Measurements from ENCODE around the gene RGP1.

DNA sequence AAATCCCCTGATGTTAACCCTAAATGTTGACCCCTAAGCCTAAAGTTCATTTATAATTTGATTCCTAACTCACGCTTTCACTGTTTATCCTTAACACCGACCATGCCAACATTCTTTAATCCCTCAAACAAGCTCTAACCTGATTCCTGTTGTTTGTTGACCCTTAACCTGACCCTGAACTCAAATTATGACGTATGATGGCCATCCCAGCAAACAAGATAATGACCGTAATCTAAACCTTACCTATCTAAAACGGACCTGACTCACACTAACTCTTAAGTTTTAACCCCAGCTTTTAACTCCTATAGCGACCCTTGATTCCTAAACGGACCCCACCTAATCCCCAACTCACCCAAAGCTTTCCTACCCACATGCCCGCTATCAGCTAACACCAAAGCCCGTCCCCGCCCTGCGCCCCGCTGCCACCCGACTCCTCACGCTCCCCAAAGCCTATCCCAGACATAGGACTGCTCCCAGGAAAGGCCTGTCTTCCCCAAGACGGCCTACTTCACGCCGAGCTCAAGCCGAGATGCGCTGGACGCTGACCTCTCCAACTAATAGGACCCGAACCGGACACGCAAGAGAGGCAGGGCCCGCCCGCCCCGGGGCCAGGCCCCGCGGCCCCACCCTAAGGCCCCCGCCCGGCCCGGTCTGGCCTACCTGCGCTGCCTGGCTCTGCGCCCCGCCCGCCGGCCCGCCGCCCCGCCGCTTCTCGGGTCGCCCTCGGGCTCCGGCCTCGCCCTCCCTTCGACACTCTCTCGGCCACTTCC, 17.5 kb upstream of the RGP1 start:
- no peak for TF ChIP-seq TCF7 (IDR thresholded peaks at IDR 0.05; ENCODE audit: borderline replicate concordance)
- TF ChIP-seq JUN (IDR thresholded peaks at IDR 0.05; ENCODE audit: borderline replicate concordance, low read depth, low read length), result no peak
- TF ChIP-seq JUN (CRISPR knock-in tag; IDR thresholded peaks at IDR 0.05; ENCODE audit: borderline replicate concordance), result no peak
- TF ChIP-seq, protein P1, sequence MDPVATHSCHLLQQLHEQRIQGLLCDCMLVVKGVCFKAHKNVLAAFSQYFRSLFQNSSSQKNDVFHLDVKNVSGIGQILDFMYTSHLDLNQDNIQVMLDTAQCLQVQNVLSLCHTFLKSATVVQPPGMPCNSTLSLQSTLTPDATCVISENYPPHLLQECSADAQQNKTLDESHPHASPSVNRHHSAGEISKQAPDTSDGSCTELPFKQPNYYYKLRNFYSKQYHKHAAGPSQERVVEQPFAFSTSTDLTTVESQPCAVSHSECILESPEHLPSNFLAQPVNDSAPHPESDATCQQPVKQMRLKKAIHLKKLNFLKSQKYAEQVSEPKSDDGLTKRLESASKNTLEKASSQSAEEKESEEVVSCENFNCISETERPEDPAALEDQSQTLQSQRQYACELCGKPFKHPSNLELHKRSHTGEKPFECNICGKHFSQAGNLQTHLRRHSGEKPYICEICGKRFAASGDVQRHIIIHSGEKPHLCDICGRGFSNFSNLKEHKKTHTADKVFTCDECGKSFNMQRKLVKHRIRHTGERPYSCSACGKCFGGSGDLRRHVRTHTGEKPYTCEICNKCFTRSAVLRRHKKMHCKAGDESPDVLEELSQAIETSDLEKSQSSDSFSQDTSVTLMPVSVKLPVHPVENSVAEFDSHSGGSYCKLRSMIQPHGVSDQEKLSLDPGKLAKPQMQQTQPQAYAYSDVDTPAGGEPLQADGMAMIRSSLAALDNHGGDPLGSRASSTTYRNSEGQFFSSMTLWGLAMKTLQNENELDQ (CRISPR knock-in tag; IDR thresholded peaks at IDR 0.05; ENCODE audit: borderline replicate concordance), result no peak
- TF ChIP-seq, protein P2, sequence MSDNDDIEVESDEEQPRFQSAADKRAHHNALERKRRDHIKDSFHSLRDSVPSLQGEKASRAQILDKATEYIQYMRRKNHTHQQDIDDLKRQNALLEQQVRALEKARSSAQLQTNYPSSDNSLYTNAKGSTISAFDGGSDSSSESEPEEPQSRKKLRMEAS (CRISPR knock-in tag; IDR thresholded peaks at IDR 0.05), result no peak
- TF ChIP-seq, protein P3, sequence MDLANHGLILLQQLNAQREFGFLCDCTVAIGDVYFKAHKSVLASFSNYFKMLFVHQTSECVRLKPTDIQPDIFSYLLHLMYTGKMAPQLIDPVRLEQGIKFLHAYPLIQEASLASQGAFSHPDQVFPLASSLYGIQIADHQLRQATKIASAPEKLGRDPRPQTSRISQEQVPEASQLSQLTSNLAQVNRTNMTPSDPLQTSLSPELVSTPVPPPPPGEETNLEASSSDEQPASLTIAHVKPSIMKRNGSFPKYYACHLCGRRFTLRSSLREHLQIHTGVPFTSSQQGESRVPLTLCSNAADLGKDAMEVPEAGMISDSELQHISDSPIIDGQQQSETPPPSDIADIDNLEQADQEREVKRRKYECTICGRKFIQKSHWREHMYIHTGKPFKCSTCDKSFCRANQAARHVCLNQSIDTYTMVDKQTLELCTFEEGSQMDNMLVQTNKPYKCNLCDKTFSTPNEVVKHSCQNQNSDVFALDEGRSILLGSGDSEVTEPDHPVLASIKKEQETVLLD (IDR thresholded peaks at IDR 0.05), result no peak
- no peak for TF ChIP-seq CHCHD3 (CRISPR knock-in tag; IDR thresholded peaks at IDR 0.05)
- no peak for TF ChIP-seq TAF15 (IDR thresholded peaks at IDR 0.05; ENCODE audit: low read depth, low read length)
